OCI-LY7 (cell line): ENCODE results near the gene CETP. TPM values are rescaled to one million over a fixed set of nuclear protein-coding genes. Genes with fewer than 3 reads are reported as not detected.
A peak's percentile ranks its signal among the peaks of the same experiment; 100 is the strongest.

ENCODE experiments used
- BruUV-seq: library from RNA; stranded (reverse); fragments of 400-500 nt; replicated peaks from 2 replicates; lab custom pipeline; 2021; lab: Mats Ljungman, UMichigan
- CTCF ChIA-PET: fragments of 300-600 bp; sonication (Branson Sonifier 250); formaldehyde crosslinking; loops from one replicate; lab custom pipeline; 2022; ENCODE audit warnings: antibody characterized with exemption; ENCODE audit not compliant: unreplicated experiment; lab: Charles Lee
- POLR2A ChIA-PET: fragments of 300-600 bp; sonication (Branson Sonifier 250); formaldehyde crosslinking; loops from one replicate; lab custom pipeline; 2022; ENCODE audit warnings: antibody characterized with exemption; lab: Charles Lee
- DNase-seq: peaks from one replicate; pipeline ENCODE4 v3.0.0-alpha.2; 2015; ENCODE audit warnings: low spot score
- H2AFZ ChIP-seq: fragments of 200-600 bp; sonication (generic), shearing (Covaris generic); 2 replicates; pipeline ENCODE4 v1.6.1; 2014; ENCODE audit warnings: mild to moderate bottlenecking, antibody characterized with exemption, low read length, moderate library complexity
- H3K27ac ChIP-seq: fragments of 200-600 bp; sonication (generic); 2 replicates; pipeline ENCODE4 v1.5.1; 2014; ENCODE audit warnings: mixed run types, low read depth, mild to moderate bottlenecking, moderate library complexity, low read length, inconsistent platforms; ENCODE audit not compliant: poor library complexity, severe bottlenecking
- H3K36me3 ChIP-seq: fragments of 200-600 bp; sonication (generic); 2 replicates; pipeline ENCODE4 v1.6.1; 2014; ENCODE audit warnings: mild to moderate bottlenecking, antibody characterized with exemption, low read length, moderate library complexity, mixed read lengths; ENCODE audit not compliant: insufficient read depth
- H3K4me1 ChIP-seq: fragments of 200-600 bp; sonication (generic); 2 replicates; pipeline ENCODE4 v1.5.1; 2014; ENCODE audit warnings: mild to moderate bottlenecking, low read length; ENCODE audit not compliant: insufficient read depth, poor library complexity, severe bottlenecking
- H3K4me2 ChIP-seq: fragments of 200-600 bp; sonication (generic); 2 replicates; pipeline ENCODE4 v1.6.1; 2014; ENCODE audit warnings: mild to moderate bottlenecking, low read length
- H3K4me3 ChIP-seq: fragments of 200-600 bp; sonication (generic); 2 replicates; pipeline ENCODE4 v1.5.1; 2014; ENCODE audit warnings: mild to moderate bottlenecking, low read depth, low read length; ENCODE audit not compliant: poor library complexity, severe bottlenecking
- H3K79me2 ChIP-seq: fragments of 200-600 bp; sonication (generic); 2 replicates; pipeline ENCODE4 v1.6.1; 2016; ENCODE audit warnings: low read depth, mild to moderate bottlenecking, low read length, moderate library complexity, mixed read lengths; ENCODE audit not compliant: insufficient read depth
- H3K9me2 ChIP-seq: fragments of 200-600 bp; sonication (generic); 2 replicates; pipeline ENCODE4 v1.6.1; 2016; ENCODE audit warnings: mild to moderate bottlenecking, low read length, mixed read lengths; ENCODE audit not compliant: insufficient read depth
- H3K9me3 ChIP-seq: fragments of 200-600 bp; sonication (generic); 2 replicates; pipeline ENCODE4 v1.6.1; 2014; ENCODE audit warnings: mild to moderate bottlenecking, mixed run types, low read length, mixed read lengths
- H4K20me1 ChIP-seq: fragments of 200-600 bp; sonication (generic); 2 replicates; pipeline ENCODE4 v1.6.1; 2014; ENCODE audit warnings: mild to moderate bottlenecking, antibody characterized with exemption, low read length, moderate library complexity, mixed read lengths; ENCODE audit not compliant: insufficient read depth
- CTCF ChIP-seq: fragments of 200-600 bp; sonication (generic); conservative IDR thresholded peaks from 2 replicates; pipeline ENCODE4 v1.5.1; 2014; ENCODE audit warnings: mild to moderate bottlenecking, antibody characterized with exemption, low read length, moderate library complexity, mixed read lengths
- EZH2phosphoT487 ChIP-seq: fragments of 200-600 bp; sonication (generic); IDR thresholded peaks from 2 replicates; pipeline ENCODE4 v1.6.1; 2018; ENCODE audit warnings: low read depth, borderline replicate concordance, mild to moderate bottlenecking, mixed run types, antibody characterized with exemption, low read length, moderate library complexity, mixed read lengths
- intact Hi-C: fragments of 100-400 bp; cut with micrococcal nuclease; formaldehyde crosslinking; loops from one replicate; pipeline ENCODE4 v1.10.0; 2022; ENCODE audit not compliant: unreplicated experiment
- total RNA-seq, 2 experiments: library from RNA; depleted of rRNA in 1 of 2; stranded (reverse); fragments of >200 nt in 1 of 2; shearing (Covaris generic) in 1 of 2; gene quantifications; 2 replicates each; pipeline ENCODE4 v1.2.3, GENCODE V29; 2014 to 2022

The CETP gene
- total RNA-seq, 2 experiments from 2014 or later: 0.54 to 0.65 TPM

GRCh38 chr16:56950051-56950450 lies 11.7 kb upstream of the CETP start:
- TF ChIP-seq CTCF: no peak
- TF ChIP-seq EZH2phosphoT487: no peak
- H3K4me2 ChIP-seq: peak overlapping the region; percentile 74
- no peak overlapping the region for H3K4me3 ChIP-seq
- no peaks in the 10 kb centered on the region for H4K20me1 ChIP-seq
- ChIA-PET POLR2A (interaction anchor here (0.7 to 1.8 kb wide), 6 partner anchors 10 to 112 kb away, joined by 3 to 8 read pairs (median 3); no protein-coding TSS in a partner anchor), CTCF (no interaction called here)
- H3K9me3 ChIP-seq: no peaks in the 10 kb centered on the region
- H2AFZ ChIP-seq: no peak overlapping the region
- intact Hi-C loops: loop anchor here (2.0 kb wide), 1 partner anchor 37 kb away; no protein-coding TSS in a partner anchor
- peak overlapping the region; percentile 72 for H3K27ac ChIP-seq
- H3K9me2 ChIP-seq: no peaks in the 10 kb centered on the region
- no peak for DNase-seq
- peaks cover 34% of the 10 kb centered on the region for H3K36me3 ChIP-seq
- H3K79me2 ChIP-seq: no peaks in the 10 kb centered on the region
- peaks cover 36% of the 10 kb centered on the region for H3K4me1 ChIP-seq
- no TSS peak for BruUV-seq

DNA sequence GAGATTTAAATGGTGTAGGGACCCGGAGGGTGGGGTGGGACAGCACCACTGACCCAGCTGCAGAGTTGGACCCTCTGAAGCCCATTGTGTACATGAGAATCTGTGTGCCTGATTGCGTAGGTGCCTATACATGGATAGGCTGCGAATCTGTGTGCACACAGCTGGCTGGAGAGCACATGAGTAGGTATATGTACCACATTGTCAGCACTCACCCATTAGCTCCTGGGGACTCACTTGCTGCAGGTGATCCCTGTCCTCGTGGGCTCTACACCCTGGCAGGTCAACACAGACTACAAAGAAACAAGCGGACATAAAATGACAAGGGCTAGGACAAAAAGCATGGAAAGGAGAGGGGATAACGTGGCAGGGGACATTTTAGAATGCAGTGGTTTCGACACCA lies 11.3 kb upstream of the CETP start:
- peak overlapping the region; percentile 27 for H3K4me3 ChIP-seq
- H3K4me1 ChIP-seq: peaks cover 36% of the 10 kb centered on the region
- peak overlapping the region; percentile 72 for H3K27ac ChIP-seq
- ChIA-PET CTCF (interaction anchor here (1.1 to 2.2 kb wide), 2 partner anchors 55 to 82 kb away, joined by 4 to 12 read pairs; no protein-coding TSS in a partner anchor), POLR2A (interaction anchor here (0.7 to 1.8 kb wide), 10 partner anchors 9 to 112 kb away, joined by 3 to 11 read pairs (median 3); no protein-coding TSS in a partner anchor)
- intact Hi-C loops: loop anchor here (2.0 kb wide), 1 partner anchor 38 kb away; no protein-coding TSS in a partner anchor
- H3K9me2 ChIP-seq: no peaks in the 10 kb centered on the region
- H3K36me3 ChIP-seq: peaks cover 30% of the 10 kb centered on the region
- no peaks in the 10 kb centered on the region for H4K20me1 ChIP-seq
- TF ChIP-seq EZH2phosphoT487: no peak
- no peak for TF ChIP-seq CTCF
- H3K4me2 ChIP-seq: peak overlapping the region; percentile 74
- no peaks in the 10 kb centered on the region for H3K9me3 ChIP-seq
- no peak for DNase-seq
- BruUV-seq: no TSS peak
- no peaks in the 10 kb centered on the region for H3K79me2 ChIP-seq
- H2AFZ ChIP-seq: peak overlapping the region; percentile 49; the same call in 1 of the 2 replicates
